CD4-positive, alpha-beta T cell treated with Interleukin-2 at 100 ng/mL for 4 hours (primary cell): ENCODE results near the gene PRADC1.

Experiments
- DNase-seq: peaks from one replicate; pipeline ENCODE4 v3.0.0-alpha.2; 2020; ENCODE audit warnings: low spot score

PRADC1 gene

DNA sequence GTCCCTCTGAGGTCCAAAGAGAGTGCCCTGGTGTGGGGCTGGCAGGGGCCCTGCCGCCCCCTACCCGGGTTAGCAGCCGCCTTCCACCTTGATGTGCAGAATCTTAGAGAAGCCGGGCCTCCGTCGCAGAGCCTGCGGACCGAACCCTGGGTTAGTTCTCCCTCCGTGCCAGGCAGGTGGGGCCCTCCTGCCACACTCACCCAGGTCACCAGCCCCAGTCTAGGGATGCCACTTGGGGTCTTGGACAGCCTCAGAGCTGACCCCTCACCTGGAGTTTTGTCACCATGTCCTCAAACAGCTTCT is 25.8 kb upstream of the PRADC1 start:
- no peak for DNase-seq

DNA sequence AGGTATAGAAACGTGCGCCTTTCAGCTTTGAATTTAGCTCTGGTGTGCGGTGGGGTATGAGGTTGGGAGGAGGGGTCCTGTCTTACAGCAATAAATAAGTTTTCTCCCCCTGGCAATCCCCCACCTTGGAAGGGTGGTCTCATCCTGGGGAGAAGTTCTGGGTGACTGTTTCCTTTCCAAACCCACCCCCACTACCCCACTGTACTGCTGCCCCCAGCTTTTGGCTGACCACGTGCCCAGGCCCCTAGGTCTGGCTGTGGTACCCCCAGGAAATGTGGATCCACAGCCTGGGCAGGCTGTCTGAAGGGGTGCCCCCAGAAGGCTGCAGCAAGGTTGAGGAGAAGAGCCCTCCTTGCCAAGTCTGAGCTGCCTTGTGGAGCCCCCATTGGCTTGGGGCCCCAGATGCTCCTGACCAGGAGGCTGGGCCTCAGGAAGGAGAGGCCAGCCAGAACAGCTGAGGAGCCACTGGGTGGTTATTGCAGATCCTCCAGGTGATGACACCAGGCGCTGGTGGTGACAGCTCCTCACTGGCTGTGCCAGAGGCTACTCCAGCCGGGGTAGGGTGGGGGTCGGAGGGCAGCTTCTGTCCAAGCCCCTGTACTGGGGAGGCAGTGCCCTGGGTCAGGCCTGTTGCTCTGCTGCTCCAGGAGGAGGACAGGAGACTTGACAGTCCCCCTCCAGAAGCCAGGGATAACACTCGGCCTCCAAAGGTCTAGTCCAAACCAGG is 25.3 kb upstream of the PRADC1 start:
- no peak for DNase-seq

GRCh38 chr2:73257425-73258125 is 24.5 kb upstream of the PRADC1 start:
- peak; percentile 7 for DNase-seq

DNA sequence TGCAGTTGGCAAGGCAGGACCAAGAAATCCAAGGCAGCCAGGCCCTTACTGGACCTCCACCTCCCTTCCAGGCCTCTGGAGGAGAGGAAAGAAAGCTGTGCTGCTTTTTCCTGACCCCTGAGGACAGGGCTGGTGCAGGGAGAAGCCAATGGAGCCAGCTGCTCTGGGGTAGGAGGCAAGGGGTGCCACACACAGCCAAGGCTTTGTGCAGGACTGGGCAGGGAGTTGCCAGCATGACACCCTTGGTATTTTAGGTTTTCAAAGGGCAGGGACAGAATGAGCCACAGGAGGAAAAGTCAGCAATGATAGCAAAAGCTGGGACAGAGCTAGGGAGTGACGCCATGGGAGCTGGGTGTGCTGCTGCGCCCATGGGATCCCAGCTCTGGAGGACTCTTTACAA is 24.0 kb upstream of the PRADC1 start:
- no peak for DNase-seq

- DNase-seq = no peak
These were observed 23.5 kb upstream of the PRADC1 start for GRCh38 chr2:73256618-73256922.

DNA sequence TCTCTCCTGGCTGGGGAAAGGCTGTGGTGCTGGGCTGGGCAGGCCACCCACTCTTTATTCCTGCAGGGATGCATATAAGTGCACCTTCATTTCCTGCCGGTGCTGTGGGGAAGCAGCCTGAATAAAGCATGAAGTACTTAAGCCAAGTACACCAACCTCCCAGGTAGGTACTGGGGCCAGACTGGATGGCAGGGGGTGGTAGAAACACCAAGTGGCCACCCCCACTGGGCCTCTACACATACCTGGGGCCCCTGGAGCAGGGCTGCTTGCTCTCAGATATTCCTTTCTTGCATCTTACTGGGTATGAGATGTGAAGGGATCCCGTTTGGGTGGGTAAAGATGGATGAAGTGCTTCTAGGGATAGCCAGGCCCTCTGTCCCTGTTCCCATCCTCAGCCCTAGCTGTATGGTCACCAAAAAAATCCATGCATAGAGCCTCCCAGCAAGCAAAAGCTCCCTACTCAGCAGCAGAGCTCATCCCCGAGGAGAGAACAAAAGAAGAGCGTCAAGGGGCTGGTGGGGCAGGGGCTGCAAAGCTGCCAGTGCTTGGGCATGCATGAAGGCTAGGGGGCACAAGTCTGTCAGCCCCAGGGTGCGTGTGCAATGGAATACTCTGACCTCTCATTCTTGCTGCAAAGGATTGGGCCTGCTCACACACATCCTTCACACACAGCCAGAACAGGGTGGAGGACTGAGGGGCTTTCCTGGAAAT is 23.0 kb upstream of the PRADC1 start:
- DNase-seq = no peak

DNA sequence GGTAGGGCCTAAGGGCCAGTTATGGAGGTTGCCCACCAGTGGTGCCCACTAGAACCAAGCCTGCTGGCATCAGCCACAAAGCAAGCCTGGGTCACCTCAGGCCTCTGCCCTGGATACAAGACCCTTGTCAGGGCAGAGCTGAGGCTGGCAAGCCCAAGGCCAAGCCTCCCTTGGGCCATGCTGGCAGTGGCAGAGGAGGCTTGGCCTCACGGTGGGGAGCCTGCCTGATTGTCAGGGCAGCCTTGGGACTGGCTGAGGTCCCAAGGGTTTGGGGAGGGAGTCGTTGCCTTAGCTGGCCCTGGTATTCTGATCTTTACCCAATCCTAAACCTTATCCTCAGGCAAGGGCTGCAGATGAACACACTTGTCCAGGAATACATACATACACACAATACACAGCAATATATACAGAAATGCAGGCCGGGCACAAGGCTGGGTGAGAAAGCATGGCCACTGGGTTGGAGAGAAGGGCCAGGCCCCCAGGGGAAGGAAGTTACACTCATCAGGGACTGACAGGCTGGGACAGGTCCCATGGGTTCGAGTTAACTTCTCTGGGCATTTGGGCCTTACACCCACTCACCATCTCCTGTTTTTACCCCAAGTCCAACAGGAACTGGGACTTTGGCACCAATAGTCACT is 22.1 kb upstream of the PRADC1 start:
- no peak for DNase-seq

- DNase-seq = no peak
These were observed 21.4 kb upstream of the PRADC1 start for GRCh38 chr2:73254343-73255006.

DNA sequence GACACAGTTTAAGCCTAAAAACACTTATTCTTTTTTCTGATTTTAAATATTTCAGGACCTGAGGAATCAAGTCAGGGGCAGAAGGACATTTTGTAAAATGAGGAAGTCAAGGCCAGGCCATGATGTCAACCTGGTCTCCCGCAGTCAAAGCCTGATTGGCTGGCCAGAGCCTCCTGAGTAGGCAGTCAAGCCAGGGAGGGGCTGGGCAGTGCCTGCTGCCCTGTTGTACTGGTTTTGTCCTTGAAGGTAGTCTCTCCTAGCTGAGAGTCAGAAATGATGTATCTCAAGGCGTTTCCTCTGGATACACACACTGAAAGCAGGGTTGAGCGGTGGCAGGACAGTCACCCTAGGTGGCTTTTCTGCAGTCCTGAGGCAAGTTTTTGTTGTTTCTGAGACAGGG is 20.9 kb upstream of the PRADC1 start:
- no peak for DNase-seq

DNA sequence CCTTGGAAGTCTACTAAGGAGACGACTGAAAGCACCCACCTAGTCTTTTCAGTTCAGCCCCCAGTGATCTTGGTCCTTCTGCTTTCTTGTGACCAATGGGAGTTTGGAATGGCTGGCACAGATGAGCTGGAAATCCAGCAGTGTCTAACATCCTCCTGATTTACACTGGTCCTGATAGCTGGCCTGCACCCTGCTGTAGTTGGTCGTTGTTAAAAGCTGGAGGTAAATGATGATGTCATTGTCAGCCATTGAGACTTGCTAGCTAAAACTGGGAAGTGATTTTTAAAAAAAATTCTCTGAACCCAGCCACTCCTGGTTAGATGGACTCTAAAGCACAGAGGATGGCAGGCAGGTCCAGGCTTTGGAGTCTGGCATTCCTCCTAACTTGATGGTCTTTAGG is 20.4 kb upstream of the PRADC1 start:
- no peak for DNase-seq

DNA sequence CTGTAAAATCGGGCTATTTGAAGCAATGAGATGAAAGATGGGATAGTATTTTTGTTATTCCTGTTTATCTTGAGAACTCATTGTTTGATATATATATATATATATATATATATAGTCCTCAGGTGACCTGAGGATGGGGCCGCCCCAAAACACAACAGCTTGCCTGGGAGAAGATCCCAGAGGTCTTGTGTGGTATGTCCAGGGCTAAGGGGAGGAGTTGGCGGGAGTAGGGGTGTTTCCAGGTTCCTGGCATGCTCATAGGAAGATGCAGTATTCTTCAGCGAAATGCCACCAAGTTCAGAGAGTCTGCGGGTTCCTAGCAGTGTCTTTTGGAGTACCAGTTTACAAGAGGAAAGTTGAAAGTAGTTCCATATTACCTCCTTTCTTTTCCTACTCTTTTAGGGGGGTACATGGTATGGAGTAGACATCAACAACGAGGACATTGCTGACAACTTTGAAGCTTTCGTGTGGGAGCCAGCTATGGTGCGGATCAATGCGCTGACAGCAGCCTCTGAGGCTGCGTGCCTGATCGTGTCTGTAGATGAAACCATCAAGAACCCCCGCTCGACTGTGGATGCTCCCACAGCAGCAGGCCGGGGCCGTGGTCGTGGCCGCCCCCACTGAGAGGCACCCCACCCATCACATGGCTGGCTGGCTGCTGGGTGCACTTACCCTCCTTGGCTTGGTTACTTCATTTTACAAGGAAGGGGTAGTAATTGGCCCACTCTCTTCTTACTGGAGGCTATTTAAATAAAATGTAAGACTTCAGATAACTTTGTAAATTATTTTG is 19.4 kb upstream of the PRADC1 start:
- no peak for DNase-seq

DNA sequence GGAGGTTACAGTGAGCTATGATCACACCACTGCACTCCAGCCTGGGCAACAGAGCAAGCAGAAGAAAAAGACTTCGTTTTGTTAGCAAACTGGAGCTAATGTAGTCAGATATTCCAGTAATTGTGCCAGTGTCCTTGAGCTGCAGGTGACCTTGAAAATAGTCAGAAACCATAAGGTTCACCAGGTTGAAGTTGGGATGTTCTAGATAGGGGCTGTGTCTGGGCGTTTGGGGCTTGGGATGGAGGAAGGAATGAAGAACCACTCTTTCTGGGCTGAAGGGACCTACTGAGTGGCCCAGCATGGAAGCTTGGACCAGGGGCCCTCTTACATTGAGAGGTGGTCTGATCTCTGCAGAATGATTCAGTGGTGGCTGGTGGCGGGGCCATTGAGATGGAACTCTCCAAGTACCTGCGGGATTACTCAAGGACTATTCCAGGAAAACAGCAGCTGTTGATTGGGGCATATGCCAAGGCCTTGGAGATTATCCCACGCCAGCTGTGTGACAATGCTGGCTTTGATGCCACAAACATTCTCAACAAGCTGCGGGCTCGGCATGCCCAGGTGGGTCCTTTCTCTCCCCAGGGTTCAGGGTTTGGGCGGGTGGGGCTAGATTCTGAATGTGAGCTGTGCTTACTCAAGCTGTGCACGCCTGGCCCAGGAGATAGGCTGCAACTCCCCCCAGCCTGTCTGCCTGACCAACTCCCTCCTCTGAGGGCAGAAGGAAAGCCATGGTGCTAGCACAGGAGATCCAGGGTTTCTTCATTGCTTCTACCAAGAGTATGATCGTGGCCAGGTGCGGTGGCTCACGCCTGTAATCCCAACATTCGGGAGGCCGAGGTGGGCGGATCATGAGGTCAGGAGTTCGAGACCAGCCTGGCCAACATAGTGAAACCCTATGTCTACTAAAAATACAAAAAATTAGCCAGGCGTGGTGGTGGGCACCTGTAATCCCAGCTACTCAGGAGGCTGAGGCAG is 18.1 kb upstream of the PRADC1 start:
- DNase-seq = no peak

DNA sequence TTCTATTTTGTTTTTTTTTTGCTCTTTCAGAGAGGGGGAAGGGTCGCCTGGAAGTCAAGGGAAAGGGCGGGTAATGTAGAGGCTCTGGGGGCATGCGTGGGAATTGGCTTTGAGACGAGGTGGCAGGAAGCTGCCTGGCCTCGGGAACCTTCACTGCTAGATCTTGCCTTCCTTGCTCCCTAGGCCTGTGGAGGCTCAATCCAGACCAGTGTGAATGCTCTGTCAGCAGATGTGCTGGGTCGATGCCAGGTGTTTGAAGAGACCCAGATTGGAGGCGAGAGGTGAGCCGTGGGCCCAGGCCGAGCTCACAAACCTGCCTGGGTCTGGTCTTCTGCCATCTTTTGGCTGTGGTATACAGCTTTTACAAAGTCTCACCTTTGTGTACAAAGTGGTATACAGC is 16.6 kb upstream of the PRADC1 start:
- DNase-seq = no peak

- DNase-seq = no peak
These were observed 13.8 kb upstream of the PRADC1 start for GRCh38 chr2:73246850-73247249.

- no peak for DNase-seq
These were observed 11.5 kb upstream of the PRADC1 start for GRCh38 chr2:73244580-73244979.

DNA sequence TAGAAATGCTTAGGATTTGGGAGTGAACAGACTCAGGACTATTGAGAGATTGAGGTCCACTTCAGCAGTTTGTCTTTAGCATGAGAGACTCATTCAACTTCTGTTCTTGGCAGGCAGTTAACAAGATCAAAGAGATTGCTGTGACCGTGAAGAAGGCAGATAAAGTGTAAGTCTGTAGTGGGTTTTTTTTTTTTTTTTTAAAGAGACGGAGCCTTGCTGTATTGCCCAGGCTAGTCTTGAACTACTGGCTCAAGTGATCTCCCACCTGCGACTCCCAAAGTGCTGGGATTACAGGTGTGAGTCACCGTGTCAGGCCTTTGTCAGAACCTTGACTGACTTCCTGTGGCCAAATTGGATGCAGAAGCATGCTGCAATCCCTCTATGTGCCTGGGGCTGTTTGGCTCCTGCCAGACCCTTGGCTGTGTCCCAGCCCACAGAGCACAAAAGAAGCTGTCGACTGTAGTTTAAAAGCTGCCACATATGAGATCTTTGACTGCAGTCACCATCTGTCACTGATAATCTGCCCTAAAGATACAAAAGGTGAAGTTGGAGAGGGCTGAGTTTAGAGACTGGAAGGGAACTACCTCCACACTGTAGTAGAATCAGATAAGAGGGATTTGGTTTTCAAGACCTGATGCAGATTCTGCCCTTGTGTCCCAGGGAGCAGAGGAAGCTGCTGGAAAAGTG is 11.0 kb upstream of the PRADC1 start:
- no peak for DNase-seq

- no peak for DNase-seq
These were observed 6.7 kb upstream of the PRADC1 start for GRCh38 chr2:73239776-73240175.

DNA sequence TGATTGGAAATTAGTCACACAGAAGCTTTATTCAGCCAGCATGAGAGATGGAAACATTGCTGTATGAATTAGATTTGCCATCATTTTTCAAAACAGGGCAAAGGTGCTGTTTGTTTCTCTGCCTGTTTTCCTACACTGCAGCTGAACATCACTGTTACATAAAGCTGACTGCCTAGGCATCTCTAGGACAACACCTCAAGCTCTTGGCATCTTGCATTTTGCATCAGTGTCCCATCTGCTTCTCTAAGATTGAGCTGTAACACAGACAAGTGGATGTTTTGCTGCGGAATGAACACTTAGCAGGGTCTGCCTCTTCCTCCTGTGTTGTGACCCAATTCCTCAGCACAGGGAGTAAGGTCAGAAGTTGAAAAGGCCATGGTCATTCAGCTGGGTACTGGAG is 5.9 kb upstream of the PRADC1 start:
- no peak for DNase-seq

GRCh38 chr2:73238149-73238548 is 5.1 kb upstream of the PRADC1 start:
- DNase-seq = no peak

- DNase-seq = no peak
These were observed 4.1 kb upstream of the PRADC1 start for GRCh38 chr2:73237168-73237567.
